Astrocyte of the hippocampus (primary cell): Measurements from ENCODE around the gene MOSPD2.

Experiments used
- DNase-seq: peaks from one replicate; pipeline ENCODE4 v3.0.0; 2011; ENCODE audit warnings: low read depth, low spot score

MOSPD2 gene

DNA sequence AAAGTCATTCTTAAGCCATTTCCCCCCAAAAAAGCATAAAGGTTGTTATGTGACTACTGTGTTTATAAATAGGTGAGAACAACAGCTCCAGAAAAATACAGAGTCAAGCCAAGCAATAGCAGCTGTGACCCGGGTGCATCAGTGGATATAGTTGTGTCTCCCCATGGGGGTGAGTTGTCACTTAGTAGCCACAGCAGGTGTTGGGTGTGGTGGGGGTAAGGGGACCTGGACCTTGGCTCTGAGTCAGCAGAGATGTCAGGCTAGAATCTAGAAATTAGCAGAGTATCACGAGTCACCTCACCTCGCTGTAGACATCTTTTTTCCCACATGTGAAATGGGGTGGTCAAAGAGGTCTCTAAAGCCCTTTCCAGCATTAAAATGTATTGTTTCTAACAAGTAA is 42.4 kb downstream of the MOSPD2 start:
- peak; percentile 15 for DNase-seq

DNA sequence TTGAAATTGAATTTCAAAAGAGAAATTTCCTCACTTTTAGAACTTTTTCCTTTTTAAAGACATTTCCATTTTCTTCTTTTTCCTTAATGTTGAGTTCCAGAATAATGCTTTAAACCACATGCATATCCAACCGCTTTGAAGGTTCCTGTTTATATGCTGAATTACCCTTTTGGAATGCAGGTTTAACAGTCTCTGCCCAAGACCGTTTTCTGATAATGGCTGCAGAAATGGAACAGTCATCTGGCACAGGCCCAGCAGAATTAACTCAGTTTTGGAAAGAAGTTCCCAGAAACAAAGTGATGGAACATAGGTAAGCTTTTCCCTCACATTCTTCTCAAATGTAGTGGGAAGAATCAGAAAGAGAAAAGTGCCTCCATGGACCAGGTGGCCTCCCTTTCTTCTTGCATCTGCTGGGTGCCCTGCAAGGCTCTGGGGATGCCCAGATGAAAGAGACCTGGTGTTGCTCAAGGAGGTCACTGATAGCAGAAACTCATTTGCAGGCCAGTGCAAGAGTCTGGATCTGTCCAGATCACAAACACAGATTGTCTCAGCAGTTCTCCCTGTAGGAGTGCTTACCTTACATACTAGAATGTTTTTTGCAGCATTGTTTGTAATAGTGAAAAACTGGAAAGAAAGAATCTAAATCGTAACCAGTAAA is 42.9 kb downstream of the MOSPD2 start:
- DNase-seq: peak; percentile 85

DNA sequence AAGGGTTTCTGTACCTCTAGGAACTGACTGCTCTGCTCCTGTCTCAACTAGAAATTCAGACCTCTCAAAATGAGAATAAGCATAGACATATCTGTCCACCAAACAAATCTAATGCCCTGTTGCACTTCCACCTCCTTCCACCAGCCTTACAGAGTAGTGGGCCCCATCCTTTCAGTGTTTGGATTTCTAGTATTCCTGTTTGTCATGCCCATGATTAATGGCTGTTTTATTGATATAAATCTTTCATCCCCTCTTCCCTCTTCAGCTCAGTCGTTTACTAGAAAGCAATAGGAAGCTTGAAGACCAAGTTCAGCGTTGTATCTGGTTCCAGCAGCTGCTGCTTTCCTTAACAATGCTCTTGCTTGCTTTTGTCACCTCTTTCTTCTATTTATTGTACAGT is 46.2 kb downstream of the MOSPD2 start:
- no peak for DNase-seq

DNA sequence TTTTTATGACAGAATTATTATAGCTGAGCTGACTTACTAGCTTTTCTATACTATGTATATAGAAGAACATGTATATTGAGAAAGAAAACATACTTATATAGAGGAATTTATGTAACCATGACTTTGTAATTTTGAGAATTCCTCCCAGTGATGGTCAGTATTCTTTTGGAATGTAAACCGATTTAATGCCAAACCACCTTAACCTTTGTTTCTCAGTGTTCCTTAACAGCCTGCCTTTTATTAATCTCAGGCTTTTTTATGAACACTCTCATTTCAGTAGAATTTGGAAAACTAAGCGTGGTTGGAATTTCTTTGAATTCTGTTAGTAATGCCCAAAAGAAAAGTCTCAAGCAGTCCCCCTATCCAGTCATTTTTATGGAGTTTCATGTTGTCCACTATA is 47.0 kb downstream of the MOSPD2 start:
- peak; percentile 47 for DNase-seq

DNA sequence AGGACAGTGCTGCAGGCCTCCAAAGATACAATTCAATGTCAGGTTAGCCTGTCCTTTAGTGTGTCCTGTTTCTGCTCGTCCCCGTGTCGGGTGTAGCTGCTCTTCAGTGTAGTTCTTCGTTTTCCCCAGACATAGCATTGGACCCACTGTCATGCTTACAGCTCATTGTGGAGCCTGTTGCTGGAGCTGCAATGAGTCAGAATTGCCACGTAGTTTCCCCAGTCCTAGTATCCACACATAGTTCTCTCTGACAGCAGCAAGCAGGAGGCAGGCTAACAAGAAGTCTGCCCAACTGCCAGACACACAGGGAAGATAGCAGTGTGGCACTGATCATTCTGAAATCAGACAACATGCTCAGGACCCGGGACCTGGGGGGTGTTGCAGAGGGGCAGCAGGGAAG is 49.2 kb downstream of the MOSPD2 start:
- peak; percentile 81 for DNase-seq

DNA sequence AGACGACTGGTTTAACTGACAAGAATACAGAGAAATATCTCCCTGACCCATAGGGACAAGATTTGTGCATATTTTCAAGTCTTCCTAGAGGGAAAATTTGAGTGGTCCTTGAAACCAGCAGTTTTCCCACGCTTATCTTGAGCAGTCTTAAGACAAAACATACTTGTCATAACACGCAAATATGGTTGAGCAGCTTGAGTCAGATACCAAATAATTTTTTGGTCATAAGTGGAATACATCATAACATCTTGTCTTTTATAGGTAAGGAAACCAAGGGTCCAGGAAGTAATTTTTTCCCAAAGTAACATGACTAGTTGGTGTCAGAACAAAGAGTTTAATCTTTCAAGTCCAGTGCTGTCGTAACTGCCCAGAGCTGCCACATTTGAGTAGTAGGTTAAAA is 50.5 kb downstream of the MOSPD2 start:
- no peak for DNase-seq

DNA sequence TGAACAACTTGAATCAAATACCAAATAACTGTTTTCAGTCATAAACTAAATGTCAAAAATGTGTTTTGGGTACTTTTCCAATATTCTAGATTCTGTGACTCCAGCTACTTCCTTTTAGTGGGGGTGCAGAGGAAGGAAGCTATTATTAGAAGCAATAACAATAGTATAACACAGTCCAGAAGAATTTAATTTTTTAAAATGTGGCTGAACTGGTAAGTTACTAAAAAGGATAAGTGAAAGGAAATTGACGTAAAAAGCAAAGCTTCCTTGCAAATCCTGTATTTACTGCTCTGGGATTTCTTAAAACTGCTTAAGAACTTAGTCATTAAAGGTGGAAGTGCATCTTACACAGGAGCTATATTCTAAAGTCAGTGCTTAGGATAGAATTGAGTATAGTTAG is 53.2 kb downstream of the MOSPD2 start:
- no peak for DNase-seq

DNA sequence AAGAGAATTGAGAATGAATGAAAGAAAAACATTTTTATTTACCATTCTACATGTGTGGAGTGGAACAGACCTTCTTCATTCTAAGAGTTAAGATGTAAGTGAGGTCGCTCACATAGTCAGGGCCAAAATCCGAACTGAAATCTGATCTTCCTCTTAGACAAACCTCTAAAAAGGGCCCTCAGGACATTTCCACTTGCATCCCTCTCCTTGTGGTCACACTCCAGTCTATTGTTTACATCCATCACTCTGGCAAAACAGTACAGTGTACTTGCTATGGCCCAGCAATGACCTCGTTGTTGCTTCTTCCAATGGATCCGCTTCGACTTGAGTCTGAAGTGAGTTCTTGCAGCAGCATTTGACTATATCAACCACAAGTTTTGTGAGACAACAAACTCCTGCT is 54.2 kb downstream of the MOSPD2 start:
- peak; percentile 20 for DNase-seq

DNA sequence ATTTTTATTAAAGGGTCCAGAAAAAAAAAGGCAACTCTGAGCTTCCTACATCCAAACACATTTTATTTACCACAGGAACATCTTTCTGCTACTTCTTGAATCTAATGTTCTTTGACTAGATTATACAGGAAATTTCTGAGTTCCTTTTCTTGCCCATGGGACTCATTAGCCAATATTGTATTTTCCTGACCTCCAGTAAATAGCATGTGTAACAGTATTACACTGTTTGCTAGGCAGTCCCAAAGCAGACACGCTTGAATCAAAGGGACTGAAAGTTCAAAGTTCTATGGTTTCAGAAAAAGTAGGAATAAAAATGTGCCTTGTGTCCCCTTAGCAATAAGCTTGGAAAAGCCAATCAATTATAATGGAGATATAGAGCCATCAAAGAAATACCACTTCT is 57.4 kb downstream of the MOSPD2 start:
- DNase-seq: no peak

DNA sequence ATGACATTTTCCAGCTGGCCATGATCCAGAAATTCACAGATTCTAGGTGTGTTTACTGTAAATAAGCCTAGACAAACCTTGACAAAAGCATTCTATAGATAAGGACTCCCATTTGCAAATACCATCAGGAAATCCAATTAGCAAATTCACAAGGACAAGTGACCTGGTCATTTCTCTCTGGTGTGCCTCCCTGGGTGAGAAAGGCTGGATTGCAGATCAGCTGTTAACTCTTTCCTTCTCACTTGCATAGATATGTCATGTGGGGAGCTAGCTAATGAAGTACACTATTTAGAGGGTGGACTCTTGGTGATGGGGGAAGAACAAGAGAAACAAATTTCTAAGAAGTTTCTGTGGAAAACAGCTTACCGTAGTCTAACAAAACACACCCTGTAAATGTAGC is 58.9 kb downstream of the MOSPD2 start:
- DNase-seq: no peak

DNA sequence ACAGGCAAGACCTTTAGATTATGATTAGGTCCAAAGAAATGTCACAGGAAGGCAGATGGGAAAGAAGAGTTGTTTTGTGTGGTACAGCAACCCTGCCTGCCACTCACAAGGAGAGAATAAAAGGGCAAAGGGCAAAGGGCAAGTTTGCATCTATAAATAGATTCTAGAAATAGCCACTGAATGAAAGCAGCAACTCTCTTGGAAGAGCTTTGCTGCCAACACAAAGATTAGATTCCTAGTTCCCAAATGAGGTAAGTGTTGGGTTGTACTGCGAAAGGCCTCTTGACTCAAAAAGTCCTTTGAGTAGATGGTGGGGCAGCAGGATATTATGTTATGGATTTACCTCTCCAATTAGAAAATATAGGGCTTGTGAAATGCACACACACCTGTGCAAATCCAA is 61.2 kb downstream of the MOSPD2 start:
- no peak for DNase-seq

DNA sequence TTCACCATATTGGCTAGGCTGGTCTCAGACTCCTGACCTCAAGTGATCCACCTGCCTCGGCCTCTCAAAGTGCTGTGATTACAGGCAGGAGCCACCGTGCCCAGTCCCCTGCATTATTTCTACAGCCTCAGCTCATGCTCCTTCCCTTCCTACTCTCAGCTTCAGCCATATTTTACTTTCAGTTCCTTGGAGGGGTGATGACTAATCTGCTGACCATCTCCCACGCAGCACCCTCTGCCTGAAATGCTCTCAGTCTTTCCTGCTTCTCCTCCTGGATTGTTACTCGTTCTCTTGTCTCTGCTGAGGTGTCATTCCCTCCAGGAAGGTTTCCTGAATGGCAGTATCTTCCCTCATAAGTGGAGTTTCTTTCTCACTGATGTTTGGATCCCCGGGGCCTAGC is 63.3 kb downstream of the MOSPD2 start:
- DNase-seq: peak; percentile 60

DNA sequence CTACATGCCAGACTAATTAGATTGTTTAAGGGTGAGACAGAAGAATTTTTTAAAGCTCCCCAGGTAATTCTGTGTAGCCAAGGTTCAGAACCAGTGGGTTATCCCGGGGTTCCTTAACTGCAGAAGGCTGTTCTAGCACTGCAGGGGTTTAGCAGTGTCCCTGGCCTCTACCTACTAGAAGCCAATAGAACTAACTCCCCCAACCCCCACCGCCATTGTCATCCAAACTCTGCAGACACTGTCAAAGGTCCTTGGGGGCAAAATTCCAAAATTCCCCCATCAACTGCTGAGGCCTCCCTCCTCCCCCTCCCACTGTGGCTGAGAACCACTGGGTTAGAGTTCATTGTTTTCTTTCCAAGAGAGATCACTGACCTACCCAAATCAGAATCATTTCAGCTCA is 66.4 kb downstream of the MOSPD2 start:
- DNase-seq: no peak

DNA sequence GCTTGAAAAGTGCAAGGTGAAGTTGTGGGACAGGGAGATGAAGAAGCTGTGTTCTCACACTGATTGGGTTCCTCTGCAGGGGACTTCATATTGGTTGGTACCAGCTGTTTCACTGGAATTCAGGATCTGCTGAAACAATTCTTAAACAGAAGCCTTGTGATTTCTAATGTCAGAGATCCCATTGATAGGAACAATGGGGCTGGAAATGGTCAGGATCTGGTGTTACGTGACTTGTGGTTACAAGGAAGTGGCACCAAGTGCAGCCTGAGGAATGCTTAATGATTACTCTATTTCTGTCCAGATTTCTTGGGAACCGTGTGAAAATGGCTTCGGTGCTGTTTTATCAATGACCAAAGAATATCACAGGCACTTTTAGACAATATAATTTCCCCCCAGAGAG is 68.1 kb downstream of the MOSPD2 start:
- no peak for DNase-seq

DNA sequence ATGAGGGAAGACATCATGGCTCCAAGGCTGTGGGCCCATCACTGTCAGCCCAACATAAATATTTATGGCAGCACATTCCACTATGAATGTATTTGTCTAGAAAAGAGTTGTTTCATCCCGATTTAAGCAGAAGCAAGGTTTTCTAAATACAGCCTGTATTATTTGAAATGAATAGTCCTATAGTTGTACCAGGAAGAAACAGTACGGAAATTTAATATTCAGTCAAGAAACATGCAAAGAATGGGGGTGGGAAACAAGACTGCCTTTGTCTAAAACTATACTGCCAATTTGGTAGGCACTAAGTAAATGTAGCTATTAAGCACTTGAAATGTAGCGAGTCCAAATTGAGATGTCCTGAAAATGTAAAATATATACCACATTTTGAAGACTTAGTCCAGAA is 69.1 kb downstream of the MOSPD2 start:
- DNase-seq: no peak

DNA sequence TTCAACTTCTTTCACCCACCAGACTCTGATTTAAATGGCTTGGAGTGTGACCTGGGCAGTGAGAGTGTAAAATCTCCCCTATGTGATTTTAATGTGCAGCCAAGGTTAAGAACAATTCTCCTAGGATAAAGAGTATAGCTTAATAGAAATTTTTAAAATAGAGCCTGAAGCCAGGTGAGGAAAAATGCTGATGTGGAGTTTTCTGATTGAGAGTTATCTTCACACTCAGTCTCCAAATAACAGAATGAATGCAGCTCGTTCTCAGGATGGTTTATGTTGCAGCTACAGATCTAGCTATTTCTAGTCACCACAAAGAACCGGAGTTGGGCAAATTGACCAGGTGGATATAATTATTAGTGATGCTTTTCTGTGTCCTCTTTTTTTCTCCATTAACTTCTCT is 70.7 kb downstream of the MOSPD2 start:
- no peak for DNase-seq

DNA sequence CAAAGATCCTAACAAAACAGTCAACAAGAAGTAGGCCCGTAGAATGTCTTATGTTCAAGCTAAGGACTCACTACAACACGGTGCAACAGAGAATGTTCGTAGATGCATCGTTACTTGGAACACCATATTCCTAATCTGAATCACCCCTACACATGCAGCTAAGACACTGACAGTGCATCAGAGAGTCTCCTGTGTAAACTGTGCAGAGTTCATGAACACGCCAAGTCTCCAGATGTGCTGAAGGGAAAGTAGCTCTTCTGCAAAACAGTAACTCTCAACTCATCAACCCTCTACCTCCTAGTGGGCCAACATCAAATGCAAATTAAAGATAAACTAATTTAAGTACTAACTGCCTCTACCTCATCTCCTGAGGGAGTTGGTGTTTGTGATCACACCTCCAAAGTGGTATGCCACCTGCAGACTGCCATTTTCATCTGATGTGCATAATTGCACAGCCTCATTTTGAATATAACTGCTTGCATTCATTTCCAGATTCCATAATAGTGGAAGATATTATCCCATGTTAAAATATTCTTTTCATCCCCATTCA is 73.5 kb downstream of the MOSPD2 start:
- no peak for DNase-seq

DNA sequence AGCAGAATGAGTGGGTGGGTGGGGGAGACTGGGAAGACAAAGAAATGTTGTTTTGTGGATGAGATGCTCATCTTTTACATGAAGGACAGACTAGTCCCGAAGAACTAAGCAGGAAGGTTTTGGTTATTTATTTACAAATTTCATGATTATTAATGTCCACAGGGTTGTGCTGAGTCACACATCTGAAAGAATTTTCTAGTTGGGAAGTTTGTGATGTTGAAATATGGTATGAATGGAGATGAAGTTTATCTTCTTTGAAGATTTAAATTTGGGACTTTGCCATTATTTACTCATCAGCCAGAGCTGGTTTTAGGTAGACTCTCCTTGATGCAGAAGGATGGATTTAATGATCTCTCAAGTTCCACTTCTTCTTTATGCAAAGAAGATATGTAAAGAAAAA is 75.5 kb downstream of the MOSPD2 start:
- no peak for DNase-seq

DNA sequence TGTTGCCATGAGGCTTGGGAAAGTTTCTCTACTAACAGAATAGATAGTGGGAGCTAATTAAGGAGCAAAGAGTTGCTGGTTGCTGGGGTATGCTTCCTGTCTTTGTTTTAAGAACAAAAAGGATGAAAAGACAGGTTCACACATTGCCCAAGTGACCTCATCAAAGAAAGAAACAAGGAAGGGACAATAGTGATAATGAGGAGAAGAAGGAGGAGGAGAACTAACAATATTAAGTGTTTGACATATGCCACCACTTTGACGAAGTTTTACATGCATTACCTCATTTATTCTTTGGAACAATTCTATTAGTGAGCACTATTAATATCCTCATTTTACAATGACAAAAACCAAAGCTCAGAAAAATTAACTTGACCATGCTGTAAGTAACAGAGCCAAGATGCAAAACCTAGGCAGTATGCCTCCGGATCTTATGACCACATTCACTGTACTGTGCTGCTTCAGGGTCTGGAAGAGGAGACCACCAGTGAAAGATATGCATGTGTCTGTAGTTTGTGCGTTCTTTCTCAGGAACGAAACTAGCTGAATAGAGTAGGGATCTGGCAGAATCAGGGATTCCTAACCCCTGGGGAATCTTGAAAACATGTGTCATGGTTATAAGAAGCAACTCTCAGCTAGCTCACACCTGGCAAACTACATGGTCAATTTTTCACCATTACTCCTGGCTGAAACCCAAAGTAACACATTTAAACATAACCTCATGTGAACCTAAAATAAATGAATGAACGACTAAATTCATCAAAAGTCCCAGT is 83.8 kb downstream of the MOSPD2 start:
- no peak for DNase-seq

DNA sequence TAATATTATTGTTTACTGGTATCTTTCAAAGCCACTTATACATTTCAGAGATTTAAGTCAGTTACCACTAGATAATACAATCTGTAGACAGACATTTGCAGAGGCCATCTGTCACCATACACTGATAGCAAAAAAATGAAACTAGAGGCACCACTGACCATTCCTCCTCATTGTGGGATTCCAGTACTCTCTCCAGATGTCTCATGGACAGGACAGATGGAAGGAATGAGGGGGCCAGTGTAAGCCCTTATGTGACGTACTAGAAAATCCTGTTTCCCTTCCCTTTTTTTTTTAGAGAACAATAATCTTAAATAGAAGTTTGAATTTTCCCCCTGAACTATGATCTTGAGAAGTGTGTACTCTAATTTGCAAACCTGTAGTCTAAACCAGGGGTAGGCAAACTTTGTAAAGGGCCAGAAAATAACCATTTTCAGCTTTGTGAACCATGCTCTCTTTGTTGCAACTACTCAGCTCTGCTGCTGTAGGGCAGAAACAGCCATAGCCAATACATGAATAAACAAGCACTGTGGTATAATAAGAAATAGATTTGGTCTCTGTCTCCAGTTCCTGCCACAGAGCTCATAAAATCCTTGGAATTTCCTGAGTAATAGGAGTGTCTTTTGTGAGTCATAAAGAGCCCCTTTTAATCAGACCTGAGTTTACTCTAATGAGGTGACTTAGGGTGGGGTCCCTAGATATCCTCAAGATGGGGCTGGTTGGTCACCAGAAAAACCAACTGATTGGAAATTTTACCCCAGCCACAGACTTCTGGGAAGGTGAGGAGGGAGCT is 90.4 kb downstream of the MOSPD2 start:
- peak; percentile 43 for DNase-seq

DNA sequence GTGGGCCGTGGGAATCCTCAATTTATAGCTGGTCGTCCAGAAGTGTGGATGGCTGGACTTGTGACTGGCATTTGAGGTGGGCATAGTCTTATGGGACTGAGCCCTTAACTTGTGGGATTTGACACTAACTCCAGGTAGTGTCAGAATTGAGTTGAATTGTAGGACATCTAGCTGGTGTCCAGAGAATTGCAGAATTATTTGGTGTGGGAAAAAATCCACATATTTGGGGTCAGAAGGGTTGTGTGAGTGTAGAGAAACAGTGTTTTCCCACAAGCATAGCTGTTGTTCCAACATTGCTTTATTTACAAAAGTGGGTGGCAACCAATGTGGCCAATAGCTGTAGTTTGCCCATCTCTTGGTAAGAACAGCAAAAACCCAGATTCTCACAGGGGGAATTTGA is 91.3 kb downstream of the MOSPD2 start:
- DNase-seq: peak; percentile 31
